ENCODE data around the gene MUSK.

- TF ChIP-seq POLR2A (IDR thresholded peaks at IDR 0.05; ENCODE audit: low read depth, low read length), result no peak
- TF ChIP-seq POLR2AphosphoS5 (IDR thresholded peaks at IDR 0.05; ENCODE audit: insufficient read depth, low read depth, low read length), result no peak
- no peak for TF ChIP-seq CTCF (IDR thresholded peaks at IDR 0.05; ENCODE audit: extremely low read depth in 1 of 2, insufficient read depth in 1 of 2, low read depth in 1 of 2, low read length in 2 of 2)
- TF ChIP-seq EZH2 (IDR thresholded peaks at IDR 0.05; ENCODE audit: borderline replicate concordance, low read depth, low read length, severe bottlenecking), result no peak
- no peak for TF ChIP-seq MYC (IDR thresholded peaks at IDR 0.05; ENCODE audit: low read depth, low read length)
- no peak for TF ChIP-seq FOS (IDR thresholded peaks at IDR 0.05; ENCODE audit: borderline replicate concordance, insufficient read depth, low read length)
Measured at GRCh38 chr9:110850401-110851135, 182.0 kb downstream of the MUSK start.

Data from endothelial cell of umbilical vein (primary cell).